Stimulated activated naive B cell treated with anti-CD40 and anti-IgM and Interleukin-4, amounts not matched to agents 10 μg/mL and 1 μg/mL and 100 μg/mL, for 72 hours (primary cell): ENCODE results near the gene GLB1L2.
A peak's percentile ranks its signal among the peaks of the same experiment; 100 is the strongest.
"Not testable (repeated sequence)": the region's sequence is repeated elsewhere in the genome, so short reads cannot be mapped to it uniquely, and the experiment has no call there.

Experiments
- ATAC-seq, 2 donors: fragments of 150-1000 bp; cut with Tn5 transposase; replicated peaks; 2 replicates each; pipeline ENCODE4 v1.10.0; 2021; ENCODE audit warnings: moderate library complexity in 1 of 2
- DNase-seq: peaks from one replicate; pipeline ENCODE4 v3.0.0; 2021
- H3K27ac Mint-ChIP-seq: one replicate; pipeline ENCODE4 v1.8.0; 2022; ENCODE audit warnings: mild to moderate bottlenecking, mixed read lengths
- H3K27me3 Mint-ChIP-seq, 2 donors: one replicate each; pipeline ENCODE4 v1.8.0; 2022; ENCODE audit warnings: mixed read lengths in 2 of 2
- H3K36me3 Mint-ChIP-seq, 2 donors: one replicate each; pipeline ENCODE4 v1.8.0; 2022; ENCODE audit warnings: mixed read lengths in 2 of 2, mild to moderate bottlenecking in 1 of 2
- H3K4me1 Mint-ChIP-seq, 2 donors: one replicate each; pipeline ENCODE4 v1.8.0; 2022; ENCODE audit warnings: mixed read lengths in 2 of 2, mild to moderate bottlenecking in 1 of 2
- H3K4me3 Mint-ChIP-seq, 2 donors: one replicate each; pipeline ENCODE4 v1.8.0; 2022; ENCODE audit warnings: mild to moderate bottlenecking in 2 of 2, mixed read lengths in 2 of 2, moderate library complexity in 1 of 2
- H3K9me3 Mint-ChIP-seq, 2 donors: one replicate each; pipeline ENCODE4 v1.8.0; 2022; ENCODE audit warnings: mixed read lengths in 2 of 2, mild to moderate bottlenecking in 1 of 2

The GLB1L2 gene, protein sequence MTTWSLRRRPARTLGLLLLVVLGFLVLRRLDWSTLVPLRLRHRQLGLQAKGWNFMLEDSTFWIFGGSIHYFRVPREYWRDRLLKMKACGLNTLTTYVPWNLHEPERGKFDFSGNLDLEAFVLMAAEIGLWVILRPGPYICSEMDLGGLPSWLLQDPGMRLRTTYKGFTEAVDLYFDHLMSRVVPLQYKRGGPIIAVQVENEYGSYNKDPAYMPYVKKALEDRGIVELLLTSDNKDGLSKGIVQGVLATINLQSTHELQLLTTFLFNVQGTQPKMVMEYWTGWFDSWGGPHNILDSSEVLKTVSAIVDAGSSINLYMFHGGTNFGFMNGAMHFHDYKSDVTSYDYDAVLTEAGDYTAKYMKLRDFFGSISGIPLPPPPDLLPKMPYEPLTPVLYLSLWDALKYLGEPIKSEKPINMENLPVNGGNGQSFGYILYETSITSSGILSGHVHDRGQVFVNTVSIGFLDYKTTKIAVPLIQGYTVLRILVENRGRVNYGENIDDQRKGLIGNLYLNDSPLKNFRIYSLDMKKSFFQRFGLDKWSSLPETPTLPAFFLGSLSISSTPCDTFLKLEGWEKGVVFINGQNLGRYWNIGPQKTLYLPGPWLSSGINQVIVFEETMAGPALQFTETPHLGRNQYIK

DNA sequence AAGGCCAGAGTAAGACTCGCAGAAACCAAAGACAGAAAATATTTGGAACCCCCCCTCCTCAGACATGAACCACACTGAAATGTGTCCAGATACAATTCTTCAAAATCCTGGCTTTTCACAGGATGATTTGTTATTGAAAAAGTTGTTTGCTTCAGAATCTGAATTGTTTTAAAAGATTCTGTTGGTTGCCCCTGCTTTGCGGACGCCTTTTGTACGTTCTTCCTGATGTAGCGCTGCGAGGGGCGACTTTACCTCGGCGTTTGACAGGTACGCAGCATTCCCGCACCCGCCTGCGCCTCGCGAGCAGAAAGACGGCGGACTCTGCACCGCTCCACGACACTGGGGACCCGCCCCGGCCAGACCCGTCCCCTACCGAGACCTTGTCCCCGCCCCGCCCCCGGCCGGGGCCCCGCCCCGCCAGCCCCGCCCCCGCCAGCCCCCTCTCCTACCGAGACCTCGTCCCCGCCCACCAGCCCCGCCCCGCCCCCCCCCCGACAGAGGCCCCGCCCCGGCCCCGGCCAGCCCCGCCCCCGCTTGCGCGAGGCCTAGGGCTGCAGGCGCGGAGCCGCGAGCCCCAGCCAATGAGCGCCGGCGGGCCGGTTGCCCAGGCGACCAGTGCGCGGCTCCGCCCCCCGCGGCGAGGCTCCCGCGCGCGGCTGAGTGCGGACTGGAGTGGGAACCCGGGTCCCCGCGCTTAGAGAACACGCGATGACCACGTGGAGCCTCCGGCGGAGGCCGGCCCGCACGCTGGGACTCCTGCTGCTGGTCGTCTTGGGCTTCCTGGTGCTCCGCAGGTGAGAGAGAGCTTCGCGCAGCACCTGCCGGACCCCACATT is at the start of gene GLB1L2:
Gene GLB1L2, plus strand, starts transcription at position 635 of the 835 bp plus-strand sequence. Its CDS starts 74 bp downstream, at position 709.
- peak within 1 kb of the TSS; percentile 82 to 83 for H3K4me3 Mint-ChIP-seq
- peak; percentile 47 for DNase-seq
- H3K4me1 Mint-ChIP-seq, result peaks cover 7 to 8% of the 10 kb centered on the region in 2 donors
- ATAC-seq, result peak; percentile 94
- no peaks in the 10 kb centered on the region for H3K9me3 Mint-ChIP-seq
- peaks cover 46 to 58% of the 10 kb centered on the region in 2 donors for H3K27me3 Mint-ChIP-seq
- H3K36me3 Mint-ChIP-seq, result no peaks in the 10 kb centered on the region
- peak within 1 kb of the TSS; percentile 82 for H3K27ac Mint-ChIP-seq

DNA sequence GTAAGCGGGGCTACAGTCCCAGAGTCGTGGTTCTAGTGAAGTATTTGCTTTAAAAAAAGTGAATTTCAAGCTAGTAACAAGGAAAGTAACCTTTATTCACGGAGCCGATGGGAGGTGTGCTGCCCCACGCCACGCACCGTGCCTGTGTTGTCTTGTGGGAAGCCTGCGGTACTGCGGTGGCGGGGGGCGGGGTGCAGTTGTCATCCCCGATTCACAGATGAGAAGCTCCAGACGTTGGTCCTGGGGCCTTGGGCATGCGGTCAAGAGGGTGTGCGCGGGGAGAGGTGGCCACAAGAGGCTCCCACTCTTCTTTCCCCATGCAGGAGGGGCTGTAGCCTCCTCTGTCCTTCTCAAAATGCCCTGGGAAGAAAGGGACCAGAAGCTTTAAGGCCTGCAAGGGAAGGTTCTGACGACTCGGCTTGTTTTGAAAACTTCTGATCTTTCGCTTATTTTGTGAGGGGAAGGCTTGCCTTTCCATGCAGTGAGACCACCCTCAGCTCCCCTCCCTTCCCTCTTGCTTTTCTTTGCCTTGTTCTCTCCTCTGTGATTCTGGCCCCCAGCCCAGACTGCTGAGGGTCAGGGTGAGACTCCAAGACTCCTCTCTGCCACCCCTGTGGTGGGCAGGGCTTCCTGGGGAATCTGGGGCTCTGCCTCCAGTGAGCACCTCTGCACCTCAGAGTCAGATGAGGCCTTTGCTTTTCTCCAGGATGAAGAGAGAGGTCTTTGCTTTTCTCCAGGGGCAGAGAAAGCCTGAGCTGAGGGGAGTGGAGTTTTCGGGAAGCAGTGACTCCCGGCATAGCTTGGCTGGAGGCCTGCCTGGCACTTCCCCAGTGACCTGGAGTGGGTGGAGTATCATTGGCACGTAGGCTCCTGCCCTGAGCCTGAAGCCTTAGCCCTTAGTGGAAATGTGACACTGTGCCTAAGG is 49.4 kb upstream of the GLB1L2 start:
- no peak for ATAC-seq
- Mint-ChIP-seq H3K4me1 (peaks cover 0 to 4% of the 10 kb centered on the region in 2 donors), H3K27me3 (peaks cover 51 to 59% of the 10 kb centered on the region in 2 donors), H3K9me3 (peaks cover 4 to 5% of the 10 kb centered on the region in 2 donors), H3K27ac (no peak overlapping the region), H3K36me3 (peaks cover 0 to 1% of the 10 kb centered on the region in 2 donors), H3K4me3 (no peak overlapping the region)
- DNase-seq, result no peak

DNA sequence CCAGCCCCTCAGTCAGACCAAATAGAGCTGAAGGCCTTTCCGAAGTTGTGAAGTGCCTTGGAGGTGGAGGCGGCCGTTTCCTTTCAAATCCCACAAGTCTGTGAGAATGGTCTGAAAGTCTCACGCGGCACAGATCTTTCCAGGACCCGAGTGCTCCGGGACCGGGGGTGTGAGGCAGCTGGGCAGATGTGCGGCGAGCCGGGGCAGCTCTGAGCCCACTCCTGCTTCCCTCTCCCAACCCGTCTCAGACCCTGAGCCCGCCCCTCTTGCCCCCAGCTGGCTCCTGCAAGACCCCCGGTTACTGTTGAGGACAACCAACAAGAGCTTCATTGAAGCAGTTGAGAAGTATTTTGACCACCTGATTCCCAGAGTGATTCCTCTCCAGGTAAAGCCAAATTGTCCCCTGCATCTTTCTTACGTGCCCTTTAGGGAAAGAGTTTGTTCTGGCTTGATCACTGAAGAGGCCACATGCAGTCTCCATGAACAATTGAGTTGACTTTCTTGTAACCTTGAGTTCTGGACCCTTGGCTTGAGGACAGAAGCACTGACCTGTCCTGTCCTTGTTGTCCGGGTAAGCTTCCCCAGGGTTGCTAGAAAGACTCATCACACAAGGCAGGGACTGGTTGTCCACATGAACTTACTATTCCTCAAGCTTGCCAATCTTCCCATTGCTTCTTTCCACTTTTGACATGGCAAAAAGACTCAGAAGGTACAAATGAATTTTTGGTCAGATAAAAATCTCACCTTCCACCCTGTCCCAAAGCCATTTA is 48.1 kb upstream of the GLB1L2 start:
- Mint-ChIP-seq H3K36me3 (peaks cover 0 to 1% of the 10 kb centered on the region in 2 donors), H3K27me3 (peaks cover 46 to 47% of the 10 kb centered on the region in 2 donors), H3K4me3 (no peak overlapping the region), H3K9me3 (peaks cover 0 to under 1% of the 10 kb centered on the region in 2 donors), H3K27ac (no peak overlapping the region), H3K4me1 (no peaks in the 10 kb centered on the region)
- ATAC-seq (no peak), DNase-seq (no peak)

DNA sequence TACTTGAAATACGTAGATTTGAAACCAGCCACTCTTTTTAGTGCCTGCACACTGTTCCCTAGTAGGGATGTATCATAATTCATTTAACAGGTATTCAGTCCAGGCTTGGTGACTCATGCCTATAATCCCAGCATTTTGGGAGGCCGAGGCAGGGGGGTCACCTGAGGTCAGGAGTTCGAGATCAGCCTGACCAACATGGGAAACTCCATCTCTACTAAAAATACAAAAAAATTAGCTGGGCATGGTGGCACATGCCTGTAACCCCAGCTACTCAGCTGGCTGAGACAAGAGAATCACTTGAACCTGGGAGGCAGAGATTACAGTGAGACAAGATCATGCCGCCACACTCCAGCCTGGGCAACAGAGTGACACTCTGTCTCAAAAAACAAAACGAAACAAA is 47.4 kb upstream of the GLB1L2 start:
- H3K9me3 Mint-ChIP-seq, H3K4me3 Mint-ChIP-seq, ATAC-seq, H3K4me1 Mint-ChIP-seq, H3K27ac Mint-ChIP-seq, DNase-seq, H3K36me3 Mint-ChIP-seq: not testable (repeated sequence)
- peaks cover 42 to 44% of the 10 kb centered on the region in 2 donors for H3K27me3 Mint-ChIP-seq

DNA sequence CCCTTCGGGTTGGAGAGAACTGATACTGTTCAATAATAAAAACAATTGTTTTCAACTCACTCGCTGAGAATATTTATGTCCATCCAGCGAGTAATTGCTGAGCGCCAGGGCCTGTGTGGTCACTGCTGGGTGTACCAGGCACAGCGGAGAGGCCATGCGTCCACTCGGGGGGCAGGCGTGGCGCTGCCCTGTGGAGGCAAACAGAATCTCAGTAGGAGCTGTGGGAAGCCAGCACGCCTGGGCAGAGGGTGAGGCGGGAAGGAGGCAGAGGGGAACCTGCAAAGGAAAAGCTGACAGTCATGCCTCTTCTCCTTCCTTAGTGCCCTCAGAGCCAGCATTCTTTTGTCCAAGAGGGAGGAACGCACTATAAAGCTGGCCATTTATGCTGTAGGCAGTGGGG is 44.2 kb upstream of the GLB1L2 start:
- Mint-ChIP-seq H3K9me3 (no peaks in the 10 kb centered on the region), H3K36me3 (no peaks in the 10 kb centered on the region), H3K4me1 (no peaks in the 10 kb centered on the region), H3K27me3 (peaks cover 18 to 34% of the 10 kb centered on the region in 2 donors), H3K4me3 (no peak overlapping the region), H3K27ac (no peak overlapping the region)
- ATAC-seq (no peak), DNase-seq (no peak)

DNA sequence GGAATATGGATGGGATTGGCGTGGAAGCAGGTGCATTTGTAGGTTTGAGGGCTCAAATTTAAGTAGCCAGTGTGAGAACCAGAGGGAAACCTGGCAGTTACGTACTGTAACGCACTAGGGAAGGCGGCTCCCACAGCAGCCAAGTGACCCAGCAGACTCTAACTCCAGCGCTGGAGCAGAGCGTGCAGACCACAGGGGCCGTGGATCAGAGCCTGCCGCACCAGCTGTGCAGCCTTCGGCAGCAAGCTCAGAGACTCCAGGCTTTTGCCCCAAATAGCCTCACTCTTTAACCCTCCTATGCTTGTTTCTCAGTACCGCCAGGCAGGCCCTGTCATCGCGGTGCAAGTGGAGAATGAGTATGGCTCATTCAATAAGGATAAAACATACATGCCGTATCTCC is 43.3 kb upstream of the GLB1L2 start:
- no peak overlapping the region for H3K4me3 Mint-ChIP-seq
- no peaks in the 10 kb centered on the region for H3K4me1 Mint-ChIP-seq
- H3K27me3 Mint-ChIP-seq, result peaks cover 16 to 34% of the 10 kb centered on the region in 2 donors
- DNase-seq, result no peak
- no peak for ATAC-seq
- no peaks in the 10 kb centered on the region for H3K36me3 Mint-ChIP-seq
- H3K9me3 Mint-ChIP-seq, result no peaks in the 10 kb centered on the region
- no peak overlapping the region for H3K27ac Mint-ChIP-seq

DNA sequence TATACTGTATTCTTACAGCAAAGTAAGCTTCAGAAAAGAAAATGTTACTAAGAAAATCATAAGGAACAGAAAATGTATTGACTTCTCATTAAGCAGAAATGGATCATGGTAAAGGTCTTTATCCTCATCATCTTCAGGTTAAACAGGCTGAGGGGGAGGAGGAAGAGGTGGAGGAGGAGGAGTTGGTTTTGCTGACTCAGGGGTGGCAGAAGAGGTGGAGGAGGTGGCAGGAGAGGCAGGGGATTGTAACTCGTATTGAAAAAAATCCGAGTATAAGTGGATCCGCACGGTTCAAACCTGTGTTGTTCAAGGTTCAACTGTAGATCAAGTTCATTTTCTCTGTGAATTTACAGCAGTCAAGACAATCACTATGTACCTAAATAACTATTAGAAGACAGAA is 42.6 kb upstream of the GLB1L2 start:
- ATAC-seq (no peak), DNase-seq (no peak)
- no peaks in the 10 kb centered on the region for H3K36me3 Mint-ChIP-seq
- H3K9me3 Mint-ChIP-seq, result no peaks in the 10 kb centered on the region
- peaks cover 14 to 28% of the 10 kb centered on the region in 2 donors for H3K27me3 Mint-ChIP-seq
- H3K27ac Mint-ChIP-seq, result no peak overlapping the region
- no peaks in the 10 kb centered on the region for H3K4me1 Mint-ChIP-seq
- no peak overlapping the region for H3K4me3 Mint-ChIP-seq

DNA sequence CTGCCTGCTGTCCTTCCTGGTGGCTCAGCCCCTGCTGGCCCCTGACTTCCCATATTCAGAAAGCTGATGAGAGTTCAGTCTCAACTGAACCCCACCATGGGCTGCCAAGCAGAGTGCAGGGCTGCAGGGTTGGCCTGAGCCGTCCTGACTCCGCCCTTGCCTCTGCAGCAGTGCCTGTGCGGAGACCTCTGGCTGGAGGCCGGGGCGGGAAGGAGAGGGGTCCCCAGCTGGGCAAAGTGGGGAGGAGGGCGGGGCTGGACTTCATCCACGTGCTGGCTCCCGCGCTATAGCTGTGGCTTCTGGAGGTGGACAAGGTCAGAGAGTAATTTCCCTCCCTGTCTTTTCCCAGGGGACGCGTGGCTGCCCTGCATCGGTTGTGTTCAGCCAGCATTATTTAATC is 42.0 kb upstream of the GLB1L2 start:
- DNase-seq (no peak), ATAC-seq (no peak)
- Mint-ChIP-seq H3K27me3 (peaks cover 16 to 31% of the 10 kb centered on the region in 2 donors), H3K27ac (no peak overlapping the region), H3K4me3 (no peak overlapping the region), H3K9me3 (no peaks in the 10 kb centered on the region), H3K36me3 (no peaks in the 10 kb centered on the region), H3K4me1 (no peaks in the 10 kb centered on the region)

DNA sequence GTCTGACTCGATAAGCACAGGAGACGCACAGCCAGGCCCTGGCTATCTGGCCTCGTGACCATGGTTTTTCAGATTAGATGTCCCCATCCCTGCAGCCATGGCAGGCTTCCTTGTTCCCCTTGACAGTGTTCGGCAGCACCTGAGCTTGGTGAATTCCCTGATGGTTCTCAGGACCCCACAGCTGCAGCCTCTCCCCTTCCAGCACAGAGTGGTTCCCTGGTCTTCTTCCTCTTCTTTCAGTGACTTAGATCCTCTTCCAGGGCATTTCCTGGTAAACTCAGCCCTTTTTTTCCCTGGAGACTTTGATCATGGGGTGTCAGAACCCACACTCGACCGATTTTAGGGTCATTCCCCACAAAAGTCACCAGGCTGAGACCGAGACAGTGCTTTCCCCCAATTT is 41.1 kb upstream of the GLB1L2 start:
- Mint-ChIP-seq H3K27ac (no peak overlapping the region), H3K4me3 (no peak overlapping the region), H3K4me1 (no peaks in the 10 kb centered on the region), H3K36me3 (no peaks in the 10 kb centered on the region), H3K9me3 (no peaks in the 10 kb centered on the region), H3K27me3 (peaks cover 16 to 31% of the 10 kb centered on the region in 2 donors)
- no peak for DNase-seq
- ATAC-seq, result no peak

DNA sequence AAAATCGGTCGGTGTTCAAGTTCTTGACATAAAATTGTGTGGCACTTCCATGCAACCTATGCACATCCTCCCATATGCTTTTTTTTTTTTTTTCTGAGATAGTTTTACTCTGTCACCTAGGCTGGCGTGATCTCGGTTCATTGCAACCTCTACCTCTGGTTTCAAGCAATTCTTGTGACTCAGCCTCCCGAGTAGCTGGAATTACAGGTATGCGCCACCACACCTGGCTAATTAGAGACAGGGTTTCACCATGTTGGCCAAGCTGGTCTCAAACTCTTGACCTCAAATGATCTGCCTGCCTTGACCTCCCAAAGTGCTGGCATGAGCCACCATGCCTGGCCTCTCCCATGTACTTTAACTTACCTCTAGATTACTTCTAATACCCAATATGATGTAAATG is 40.6 kb upstream of the GLB1L2 start:
- Mint-ChIP-seq H3K27me3 (peaks cover 16 to 26% of the 10 kb centered on the region in 2 donors), H3K4me3 (no peak overlapping the region)
- ATAC-seq, result no peak

DNA sequence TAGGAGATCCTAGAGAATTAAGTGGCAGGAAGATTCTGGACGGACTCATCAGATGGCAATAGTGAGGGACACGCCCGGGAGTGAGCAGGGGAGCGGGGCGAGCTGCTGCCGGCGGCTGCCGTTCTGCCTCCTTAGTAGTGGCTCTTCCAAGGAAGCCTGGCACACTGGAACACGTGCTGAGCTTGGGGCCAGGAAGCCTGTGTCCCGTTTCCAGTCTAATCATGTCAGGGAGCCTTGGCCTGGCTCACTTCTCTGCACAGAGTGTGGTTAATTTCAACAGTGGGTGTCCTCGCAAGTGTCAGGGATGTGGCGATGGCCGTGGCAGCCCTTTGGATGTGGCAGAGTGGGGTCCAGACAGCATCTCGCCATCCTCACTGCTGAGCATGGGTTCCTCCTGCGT is 39.1 kb upstream of the GLB1L2 start:
- Mint-ChIP-seq H3K36me3 (no peaks in the 10 kb centered on the region), H3K4me3 (no peak overlapping the region), H3K27me3 (peaks cover 16 to 25% of the 10 kb centered on the region in 2 donors), H3K27ac (no peak overlapping the region), H3K9me3 (no peaks in the 10 kb centered on the region), H3K4me1 (no peaks in the 10 kb centered on the region)
- no peak for DNase-seq
- ATAC-seq, result no peak

More for the DNA sequence above, 40.6 kb upstream of the GLB1L2 start:
- no peak for DNase-seq
- Mint-ChIP-seq H3K36me3 (no peaks in the 10 kb centered on the region), H3K9me3 (no peaks in the 10 kb centered on the region), H3K4me1 (no peaks in the 10 kb centered on the region), H3K27ac (no peak overlapping the region)

DNA sequence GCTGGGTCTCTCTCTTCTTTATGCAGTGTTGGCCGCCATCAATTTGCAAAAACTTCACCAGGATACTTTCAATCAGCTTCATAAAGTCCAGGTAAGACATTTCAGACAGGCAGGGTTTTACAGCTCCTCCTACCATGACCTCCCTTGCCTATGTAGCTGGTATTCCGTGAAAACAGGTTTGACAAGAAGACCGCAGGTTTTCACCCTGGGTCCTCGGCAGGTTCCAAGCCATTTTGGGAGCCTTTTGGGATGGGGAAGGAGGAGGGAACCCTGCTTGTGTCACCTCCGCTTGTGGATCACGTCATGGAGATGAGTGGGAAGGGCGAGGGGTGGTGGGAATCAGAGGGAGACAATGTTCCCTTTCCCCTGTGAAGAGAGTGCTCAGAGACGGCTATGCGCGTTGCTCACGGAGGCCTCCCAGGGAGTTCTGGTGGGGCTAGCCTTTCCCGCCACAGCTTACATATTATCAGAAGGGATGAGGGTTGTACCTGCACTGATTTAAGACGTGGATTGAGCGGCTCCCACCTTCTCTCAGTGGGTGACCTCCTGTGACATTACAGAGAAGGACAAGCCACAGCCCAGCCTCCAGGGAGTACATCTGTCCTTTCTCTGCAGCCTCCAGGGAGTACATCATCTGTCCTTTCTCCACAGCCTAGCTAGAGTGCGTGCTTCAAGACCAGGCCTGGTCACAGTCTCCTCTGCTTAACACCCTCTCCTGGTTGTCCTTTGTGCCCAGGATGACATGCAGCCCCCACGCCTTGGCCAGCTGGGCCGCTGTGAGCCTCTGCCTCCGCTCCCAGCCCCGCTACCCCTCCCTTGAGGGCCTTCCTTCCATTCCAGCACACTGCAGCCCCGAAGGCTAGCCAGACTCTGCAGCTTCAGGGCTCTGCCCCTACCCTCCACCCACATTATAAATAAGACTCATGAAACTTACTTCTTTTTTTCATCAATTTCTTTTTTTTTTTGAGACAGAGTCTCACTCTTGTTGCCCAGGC is 38.4 kb upstream of the GLB1L2 start:
- Mint-ChIP-seq H3K4me3 (no peak overlapping the region), H3K4me1 (no peaks in the 10 kb centered on the region), H3K27me3 (peaks cover 17 to 19% of the 10 kb centered on the region in 2 donors), H3K27ac (no peak overlapping the region), H3K9me3 (no peaks in the 10 kb centered on the region), H3K36me3 (no peaks in the 10 kb centered on the region)
- ATAC-seq, result peak in 1 of 2 donors; percentile 34
- no peak for DNase-seq
